ENCODE data around the gene FGF4. TPM values are rescaled to one million over a fixed set of nuclear protein-coding genes. Genes with fewer than 3 reads are reported as not detected.

FGF4 gene
- total RNA-seq, 1 experiment from 2014 or later = not detected

DNA sequence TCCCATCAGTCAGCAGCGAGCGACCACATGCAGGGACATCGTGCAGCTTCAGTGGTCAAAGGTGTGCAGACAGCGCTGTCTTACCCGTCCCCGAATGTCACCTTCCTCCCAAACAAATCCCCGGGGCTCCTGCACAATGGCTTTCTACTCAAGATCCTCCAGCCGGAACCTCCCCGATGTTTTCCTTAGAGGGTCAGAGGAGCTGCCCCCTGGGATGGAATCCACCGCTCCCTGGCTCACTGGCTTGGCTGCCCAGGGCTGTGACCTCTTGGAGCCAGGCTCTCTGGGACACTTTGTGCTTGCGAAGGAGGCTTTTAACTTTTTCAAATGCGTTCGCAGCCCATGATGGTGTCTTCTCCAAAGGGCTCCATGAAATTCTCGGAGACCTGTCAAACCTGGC is 54.0 kb downstream of the FGF4 start:
- Histone ChIP-seq H3K27me3 (replicated peaks; ENCODE audit: insufficient read depth, low read depth, low read length, poor library complexity) (peaks cover 7% of the 10 kb centered on the region), H3K4me1 (ENCODE audit: insufficient read depth, low read length, poor library complexity, severe bottlenecking) (peaks cover 14% of the 10 kb centered on the region), H3K4me3 (ENCODE audit: low read depth, low read length, poor library complexity, severe bottlenecking) (no peak overlapping the region), H3K27ac (ENCODE audit: low read depth, low read length, poor library complexity, severe bottlenecking) (no peak overlapping the region), H3K9me3 (ENCODE audit: low read depth, low read length, poor library complexity, severe bottlenecking) (no peaks in the 10 kb centered on the region), H3K36me3 (ENCODE audit: insufficient read depth, low read length, poor library complexity, severe bottlenecking) (no peaks in the 10 kb centered on the region)
- intact Hi-C loops (cut with micrococcal nuclease; ENCODE audit: unreplicated experiment) = no loop called here
- CTCF ChIA-PET = no interaction called here
- POLR2A ChIA-PET (ENCODE audit: low non-redundant PET) = interaction anchor here (0.7 kb wide), 1 partner anchor 84 kb away, joined by 14 read pairs; no protein-coding TSS in a partner anchor
- BruUV-seq (replicated peaks) = no TSS peak
- no peak for DNase-seq (ENCODE audit: low spot score)
- TF ChIP-seq, protein P1, sequence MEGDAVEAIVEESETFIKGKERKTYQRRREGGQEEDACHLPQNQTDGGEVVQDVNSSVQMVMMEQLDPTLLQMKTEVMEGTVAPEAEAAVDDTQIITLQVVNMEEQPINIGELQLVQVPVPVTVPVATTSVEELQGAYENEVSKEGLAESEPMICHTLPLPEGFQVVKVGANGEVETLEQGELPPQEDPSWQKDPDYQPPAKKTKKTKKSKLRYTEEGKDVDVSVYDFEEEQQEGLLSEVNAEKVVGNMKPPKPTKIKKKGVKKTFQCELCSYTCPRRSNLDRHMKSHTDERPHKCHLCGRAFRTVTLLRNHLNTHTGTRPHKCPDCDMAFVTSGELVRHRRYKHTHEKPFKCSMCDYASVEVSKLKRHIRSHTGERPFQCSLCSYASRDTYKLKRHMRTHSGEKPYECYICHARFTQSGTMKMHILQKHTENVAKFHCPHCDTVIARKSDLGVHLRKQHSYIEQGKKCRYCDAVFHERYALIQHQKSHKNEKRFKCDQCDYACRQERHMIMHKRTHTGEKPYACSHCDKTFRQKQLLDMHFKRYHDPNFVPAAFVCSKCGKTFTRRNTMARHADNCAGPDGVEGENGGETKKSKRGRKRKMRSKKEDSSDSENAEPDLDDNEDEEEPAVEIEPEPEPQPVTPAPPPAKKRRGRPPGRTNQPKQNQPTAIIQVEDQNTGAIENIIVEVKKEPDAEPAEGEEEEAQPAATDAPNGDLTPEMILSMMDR (conservative IDR thresholded peaks at IDR 0.05; ENCODE audit: low read depth, low read length) = no peak
- no peak for TF ChIP-seq EZH2 (IDR thresholded peaks at IDR 0.05; ENCODE audit: borderline replicate concordance, low read depth, low read length, poor library complexity, severe bottlenecking)

Other genes with a start within 250 kb of the FGF4 start
- gene CCND1, start 134.2 kb downstream of the FGF4 start, total RNA-seq (2021) = 2,517 and 2,519 TPM in 2 replicates
- 52.8 and 56.0 TPM in 2 replicates for gene LTO1, start 100.0 kb downstream of the FGF4 start, total RNA-seq (2021)
- 0.69 TPM in 1 of 2 replicates, not detected in the other for gene FGF19, start 71.3 kb downstream of the FGF4 start, total RNA-seq (2021)
- gene FGF3, start 44.1 kb upstream of the FGF4 start, total RNA-seq (2021) = not detected in 2 replicates